A673 (cell line): ENCODE data around the gene CDC42SE2.

Experiments
- EZH2 ChIP-seq: fragments of 200-600 bp; sonication (generic); IDR thresholded peaks from 2 replicates; pipeline ENCODE4 v1.6.1; 2017; ENCODE audit warnings: borderline replicate concordance, low read depth, mild to moderate bottlenecking, mixed read lengths, antibody characterized with exemption, low read length; ENCODE audit not compliant: poor library complexity, severe bottlenecking
- TF ChIP-seq, protein P1 (sequence below): fragments of 300-800, 200-600 bp; sonication (generic); conservative IDR thresholded peaks from 2 replicates; pipeline ENCODE4 v1.5.1; 2017; ENCODE audit warnings: low read depth, mild to moderate bottlenecking, antibody characterized with exemption, low read length, moderate library complexity, mixed read lengths

DNA sequence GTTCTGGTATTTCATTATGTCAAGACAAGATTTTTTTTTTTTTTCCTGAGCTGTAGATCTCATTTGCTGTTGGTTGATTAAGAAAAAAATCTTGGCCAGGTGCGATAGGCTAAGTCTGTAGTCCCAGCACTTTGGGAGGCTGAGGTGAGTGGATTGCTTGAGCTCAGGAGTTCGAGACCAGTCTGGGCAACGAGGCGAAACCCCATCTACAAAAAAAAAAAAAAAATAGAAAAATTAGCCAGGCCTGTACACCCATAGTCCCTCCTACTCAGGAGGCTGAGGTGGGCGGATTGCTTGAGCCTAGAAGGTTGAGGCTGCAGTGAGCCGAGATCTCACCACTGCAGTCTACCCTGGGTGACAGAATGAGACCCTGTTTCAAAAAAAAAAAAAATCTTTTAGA, 12.2 kb downstream of the CDC42SE2 start:
- TF ChIP-seq, protein P1, sequence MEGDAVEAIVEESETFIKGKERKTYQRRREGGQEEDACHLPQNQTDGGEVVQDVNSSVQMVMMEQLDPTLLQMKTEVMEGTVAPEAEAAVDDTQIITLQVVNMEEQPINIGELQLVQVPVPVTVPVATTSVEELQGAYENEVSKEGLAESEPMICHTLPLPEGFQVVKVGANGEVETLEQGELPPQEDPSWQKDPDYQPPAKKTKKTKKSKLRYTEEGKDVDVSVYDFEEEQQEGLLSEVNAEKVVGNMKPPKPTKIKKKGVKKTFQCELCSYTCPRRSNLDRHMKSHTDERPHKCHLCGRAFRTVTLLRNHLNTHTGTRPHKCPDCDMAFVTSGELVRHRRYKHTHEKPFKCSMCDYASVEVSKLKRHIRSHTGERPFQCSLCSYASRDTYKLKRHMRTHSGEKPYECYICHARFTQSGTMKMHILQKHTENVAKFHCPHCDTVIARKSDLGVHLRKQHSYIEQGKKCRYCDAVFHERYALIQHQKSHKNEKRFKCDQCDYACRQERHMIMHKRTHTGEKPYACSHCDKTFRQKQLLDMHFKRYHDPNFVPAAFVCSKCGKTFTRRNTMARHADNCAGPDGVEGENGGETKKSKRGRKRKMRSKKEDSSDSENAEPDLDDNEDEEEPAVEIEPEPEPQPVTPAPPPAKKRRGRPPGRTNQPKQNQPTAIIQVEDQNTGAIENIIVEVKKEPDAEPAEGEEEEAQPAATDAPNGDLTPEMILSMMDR: no peak
- TF ChIP-seq EZH2: no peak
